A172 (cell line): ENCODE data around the gene ASIP. TPM values are rescaled to one million over a fixed set of nuclear protein-coding genes. Genes with fewer than 3 reads are reported as not detected.
"Not testable (repeated sequence)": the region's sequence is repeated elsewhere in the genome, so short reads cannot be mapped to it uniquely, and the experiment has no call there.

Experiments used
- DNase-seq: peaks from one replicate; pipeline ENCODE4 v3.0.0-alpha.2; 2015; ENCODE audit warnings: low spot score
- total RNA-seq: library from RNA; depleted of rRNA; stranded (reverse); fragments of >200 nt; shearing (Covaris generic); gene quantifications from 2 replicates; pipeline ENCODE4 v1.2.3, GENCODE V29; 2014

Gene ASIP
- total RNA-seq, 1 experiment from 2014 or later = not detected

DNA sequence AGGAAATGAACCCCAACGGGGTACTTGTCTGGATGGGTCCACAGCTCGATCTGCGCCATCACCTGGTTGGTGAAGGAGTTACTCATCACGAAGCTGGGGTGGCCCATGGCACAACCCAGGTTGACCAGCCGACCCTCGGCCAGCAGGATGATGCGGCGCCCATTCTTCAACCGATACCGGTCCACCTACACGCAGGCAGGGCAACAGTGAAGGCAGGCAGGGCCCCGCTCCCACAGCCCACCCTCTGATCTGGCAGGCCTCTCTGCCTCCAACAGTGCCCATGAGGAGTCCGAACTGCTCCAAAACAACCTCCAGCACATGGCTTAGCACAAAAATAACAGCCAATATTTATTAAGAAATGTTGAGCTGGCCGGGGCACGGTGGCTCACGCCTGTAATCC is 44.2 kb downstream of the ASIP start:
- no peak for DNase-seq

DNA sequence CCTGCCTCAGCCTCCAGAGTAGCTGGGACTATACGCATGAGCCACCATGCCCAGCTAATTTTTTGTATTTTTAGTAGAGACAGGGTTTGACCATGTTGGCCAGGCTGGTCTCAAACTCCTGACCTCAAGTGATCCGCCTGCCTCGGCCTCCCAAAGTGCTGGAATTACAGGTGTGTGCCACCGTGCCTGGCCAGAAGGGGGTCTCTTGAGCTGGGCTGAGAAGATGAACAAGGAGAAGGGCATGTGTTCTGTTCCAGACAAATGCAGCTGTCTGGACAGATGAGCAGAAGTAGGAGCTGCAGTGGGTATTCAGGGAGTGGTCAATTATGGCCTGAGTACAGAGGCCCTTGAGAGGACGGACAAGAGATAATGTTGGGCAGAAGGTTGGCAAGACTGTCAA is 46.3 kb downstream of the ASIP start:
- DNase-seq = not testable (repeated sequence)

DNA sequence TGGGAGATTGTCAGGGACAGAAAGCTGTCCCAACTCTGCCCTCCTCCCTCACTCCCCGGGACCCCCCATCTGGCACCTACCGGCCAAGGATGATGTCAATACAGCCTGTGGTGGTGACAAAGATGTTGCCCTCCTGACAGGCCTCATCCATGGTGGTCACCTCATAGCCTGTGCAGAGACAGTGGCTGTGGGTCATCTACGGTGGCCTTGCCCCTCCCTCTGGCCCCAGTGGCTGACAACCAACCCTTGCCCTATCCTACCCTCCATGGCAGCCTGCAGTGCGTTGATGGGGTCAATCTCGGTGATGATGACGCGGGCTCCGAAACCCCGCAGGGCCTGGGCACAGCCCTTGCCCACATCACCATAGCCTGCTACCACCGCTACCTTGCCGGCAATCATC is 49.2 kb downstream of the ASIP start:
- DNase-seq = no peak

DNA sequence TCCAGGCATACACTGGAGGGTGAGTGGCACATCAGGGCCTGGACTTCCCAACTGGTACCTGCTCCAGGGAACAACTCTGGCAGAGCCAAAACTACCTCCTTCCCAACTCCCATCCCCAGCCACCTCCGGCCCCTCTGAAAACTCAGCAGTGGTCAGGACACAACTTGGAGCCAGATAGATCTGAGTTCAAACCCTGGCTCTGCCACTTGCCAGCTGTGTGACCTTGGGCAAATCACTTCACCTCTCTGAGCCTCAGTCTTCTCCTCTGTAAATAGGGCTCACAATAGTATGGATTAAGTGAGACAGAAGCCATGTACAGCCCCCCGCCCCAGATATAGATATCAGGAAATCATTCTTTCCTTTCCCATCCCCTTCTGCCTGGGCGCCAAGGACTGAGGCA is 51.3 kb downstream of the ASIP start:
- DNase-seq = no peak

DNA sequence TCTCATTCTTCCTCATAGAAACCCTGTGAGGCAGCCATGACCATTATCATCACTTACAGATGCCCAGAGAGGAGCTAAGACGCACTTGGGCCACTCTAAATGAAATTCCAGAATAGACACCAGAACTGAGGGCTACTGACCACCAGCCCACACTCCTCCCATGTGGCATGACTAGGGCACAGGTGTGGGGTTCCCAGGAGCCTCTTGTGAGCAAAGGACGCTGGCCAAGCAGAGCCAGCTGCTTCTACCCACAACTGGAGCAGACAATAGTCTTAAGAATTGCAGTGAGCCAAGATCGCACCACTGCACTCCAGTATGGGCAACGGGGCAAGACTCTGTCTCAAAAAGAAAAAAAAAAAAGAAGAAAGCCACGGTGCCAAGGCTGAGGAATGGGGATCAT is 51.9 kb downstream of the ASIP start:
- no peak for DNase-seq

DNA sequence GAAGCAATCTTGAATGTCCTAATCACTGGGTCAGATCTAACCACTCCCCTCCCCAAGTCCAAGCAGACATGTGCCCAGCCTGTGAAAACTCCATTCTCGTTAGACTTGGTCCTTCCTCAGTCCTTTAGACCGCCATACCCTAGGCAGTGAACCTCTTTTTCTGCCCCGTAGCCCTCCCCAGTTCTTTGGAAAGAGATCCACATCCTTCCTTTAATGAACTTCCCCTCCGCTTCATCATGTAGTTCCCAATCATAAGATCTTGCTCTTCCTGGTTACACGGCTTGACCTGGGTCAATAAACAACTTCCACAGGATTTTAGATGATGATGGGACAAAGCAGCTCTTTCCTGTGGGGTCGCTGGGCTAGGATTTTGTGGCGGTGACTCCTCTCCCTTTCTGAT is 52.4 kb downstream of the ASIP start:
- DNase-seq = no peak

DNA sequence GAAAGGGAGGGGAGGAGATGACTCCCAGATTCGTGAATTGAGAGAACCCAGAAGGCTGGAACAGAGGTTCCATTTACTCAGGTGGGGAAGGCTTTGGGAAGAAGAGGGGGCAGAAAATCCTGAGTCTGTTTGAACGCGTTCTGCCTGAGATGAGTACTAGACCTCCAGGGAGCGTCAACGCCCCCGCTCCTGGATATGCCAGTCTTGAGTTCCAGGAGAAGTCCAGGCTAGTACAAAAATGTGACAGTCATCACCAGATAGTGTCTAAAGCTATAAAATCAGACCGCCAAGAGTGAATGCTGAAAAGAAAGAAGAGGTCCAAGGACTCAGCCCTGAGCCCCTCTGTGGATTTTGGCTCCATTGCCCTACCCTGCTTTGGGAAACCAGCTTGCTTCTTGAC is 53.3 kb downstream of the ASIP start:
- DNase-seq = no peak

DNA sequence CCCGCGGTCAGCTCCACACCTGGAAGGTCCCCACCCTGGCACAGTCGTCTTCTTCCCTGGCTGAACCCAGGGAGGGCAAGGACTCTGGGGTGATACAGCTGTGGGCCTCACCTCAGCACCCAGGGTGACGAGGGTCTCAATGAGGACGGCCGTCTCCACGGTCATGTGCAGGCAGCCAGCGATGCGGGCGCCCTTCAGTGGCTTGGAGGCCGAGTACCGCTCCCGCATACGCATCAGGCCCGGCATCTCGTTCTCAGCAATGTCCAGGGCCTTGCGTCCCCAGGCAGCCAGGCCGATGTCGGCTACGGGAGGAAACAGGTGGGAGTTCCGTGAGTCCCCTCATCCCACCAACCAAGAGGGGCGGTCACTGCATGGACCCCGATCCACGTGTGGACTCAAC is 54.1 kb downstream of the ASIP start:
- DNase-seq = no peak

DNA sequence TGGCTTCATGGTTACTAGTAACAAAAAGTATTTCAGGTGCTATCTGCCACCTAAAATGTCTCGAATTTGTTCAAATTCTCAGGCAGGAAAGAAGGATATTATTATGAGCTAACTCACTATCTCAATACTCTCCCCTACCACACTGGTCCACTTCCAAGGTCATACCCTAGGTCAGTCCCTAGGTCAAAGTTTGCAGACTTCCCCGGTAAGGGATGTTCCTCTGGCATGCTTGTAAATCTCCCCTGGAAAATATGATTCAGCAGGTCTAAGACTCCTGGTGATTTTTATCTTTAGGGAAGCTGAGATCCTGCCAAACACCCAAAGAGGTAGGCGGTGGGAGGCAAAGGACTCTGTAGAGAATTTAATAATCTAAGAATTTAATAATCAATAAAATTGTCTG is 55.2 kb downstream of the ASIP start:
- DNase-seq = no peak

DNA sequence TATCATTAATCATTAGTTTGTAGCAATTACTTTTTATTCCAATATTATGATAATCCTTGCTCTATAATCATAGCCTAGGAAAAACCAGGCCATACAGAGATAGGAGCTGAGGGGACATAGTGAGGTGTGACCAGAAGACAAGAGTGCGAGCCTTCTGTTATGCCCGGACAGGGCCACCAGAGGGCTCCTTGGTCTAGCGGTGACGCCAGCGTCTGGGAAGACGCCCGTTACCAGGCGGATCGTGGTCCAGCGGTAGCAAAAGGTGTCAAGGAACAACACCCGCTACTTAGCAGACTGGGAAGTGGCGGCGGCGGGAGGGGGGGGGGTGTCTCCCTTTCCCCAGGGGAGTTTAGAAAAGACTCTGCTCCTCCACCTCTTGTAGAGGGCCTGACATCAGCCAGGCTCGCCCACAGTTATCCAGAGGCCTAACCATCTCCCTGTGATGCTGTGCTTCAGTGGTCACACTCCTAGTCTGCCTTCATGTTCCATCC is 57.1 kb downstream of the ASIP start:
- DNase-seq = not testable (repeated sequence)

DNA sequence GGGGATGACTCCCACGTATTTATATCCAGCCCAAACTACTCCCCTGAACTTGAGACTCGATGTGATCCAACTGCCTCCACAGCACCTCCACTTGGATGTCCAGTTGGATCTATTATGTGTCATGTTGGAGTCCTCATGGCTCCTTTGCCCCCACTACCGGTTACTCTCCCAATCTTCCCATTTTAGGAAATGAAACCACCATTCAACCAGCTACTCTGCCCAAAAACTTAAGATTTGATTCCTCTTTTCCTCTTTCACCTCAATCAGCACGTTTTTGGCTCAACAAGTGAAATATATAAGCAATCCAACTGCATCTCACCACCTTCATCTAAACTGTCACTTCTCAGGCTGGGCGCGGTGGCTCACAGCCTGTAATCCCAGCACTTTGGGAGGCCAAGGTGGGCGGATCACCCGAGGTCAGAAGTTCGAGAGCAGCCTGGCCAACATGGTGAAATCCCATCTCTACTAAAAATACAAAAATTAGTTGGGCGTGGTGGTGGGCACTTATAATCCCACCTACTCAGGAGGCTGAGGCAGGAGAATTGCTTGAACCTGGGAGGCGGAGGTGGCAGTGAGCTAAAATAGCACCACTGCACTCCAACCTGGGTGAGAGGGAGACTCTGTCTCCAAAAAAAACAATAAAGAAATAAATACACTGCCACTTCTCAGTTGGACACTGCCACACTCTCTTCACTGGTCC is 58.5 kb downstream of the ASIP start:
- no peak for DNase-seq

DNA sequence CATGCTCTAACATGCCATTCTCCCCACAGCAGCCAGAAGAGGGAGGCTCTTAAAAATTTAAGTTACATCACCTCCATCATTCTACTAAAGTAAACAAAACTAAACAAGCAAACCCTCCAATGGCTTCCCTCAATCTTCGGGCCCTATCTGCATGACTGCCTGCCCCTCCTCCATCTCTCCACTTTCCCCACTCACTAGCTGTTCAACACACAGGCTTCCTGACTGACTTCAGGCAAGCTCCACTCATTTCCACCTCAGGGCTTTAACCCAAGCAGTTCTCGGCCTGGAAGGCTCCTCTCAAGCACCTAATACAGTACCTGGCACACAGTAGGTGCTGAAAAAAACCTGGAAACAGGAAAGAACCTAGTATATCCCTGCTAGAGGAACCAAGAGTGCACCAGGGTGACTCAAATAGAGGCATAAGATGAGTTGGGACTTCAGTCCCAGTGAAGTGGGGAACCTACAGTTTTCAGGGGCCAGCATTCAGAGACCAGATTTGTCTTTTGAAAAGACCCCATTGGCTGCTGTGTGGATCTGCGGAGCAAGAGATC is 59.1 kb downstream of the ASIP start:
- DNase-seq = no peak

DNA sequence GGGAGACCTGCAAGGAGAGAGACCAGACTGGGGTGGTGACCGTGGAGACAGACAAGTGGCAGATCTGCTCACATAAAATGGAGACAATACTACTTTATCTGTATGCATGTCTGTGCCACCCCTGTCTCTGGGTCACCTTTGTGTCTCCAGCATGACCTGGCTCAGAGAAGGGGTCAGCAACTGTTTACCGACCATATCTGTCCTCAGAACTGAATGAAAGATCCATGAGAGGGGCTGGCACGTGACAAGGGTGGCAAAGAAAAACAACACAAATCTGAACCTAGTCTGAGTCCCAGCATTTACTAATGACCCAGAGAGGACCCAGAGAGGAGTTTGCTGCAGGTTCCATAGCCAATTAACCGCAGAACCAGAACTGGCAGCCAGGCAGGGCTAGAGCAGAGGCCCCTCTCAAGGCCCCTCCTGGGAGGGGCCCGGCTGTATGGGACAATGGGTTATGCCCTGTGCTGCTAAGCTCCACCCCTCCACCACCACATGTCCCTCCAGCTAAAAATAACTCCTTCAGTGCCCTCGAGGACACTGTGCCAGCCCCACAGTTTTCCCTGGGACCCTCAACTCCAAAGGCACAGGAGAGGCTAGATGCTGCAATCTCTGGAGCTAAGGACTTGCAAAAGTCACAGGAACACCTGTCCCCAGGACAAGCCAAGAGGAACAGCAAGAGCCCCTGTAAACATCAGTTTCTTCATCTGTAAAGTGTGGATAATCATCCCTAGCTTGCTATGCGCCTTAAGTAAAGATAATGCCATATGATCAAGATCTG is 59.8 kb downstream of the ASIP start:
- DNase-seq = no peak

DNA sequence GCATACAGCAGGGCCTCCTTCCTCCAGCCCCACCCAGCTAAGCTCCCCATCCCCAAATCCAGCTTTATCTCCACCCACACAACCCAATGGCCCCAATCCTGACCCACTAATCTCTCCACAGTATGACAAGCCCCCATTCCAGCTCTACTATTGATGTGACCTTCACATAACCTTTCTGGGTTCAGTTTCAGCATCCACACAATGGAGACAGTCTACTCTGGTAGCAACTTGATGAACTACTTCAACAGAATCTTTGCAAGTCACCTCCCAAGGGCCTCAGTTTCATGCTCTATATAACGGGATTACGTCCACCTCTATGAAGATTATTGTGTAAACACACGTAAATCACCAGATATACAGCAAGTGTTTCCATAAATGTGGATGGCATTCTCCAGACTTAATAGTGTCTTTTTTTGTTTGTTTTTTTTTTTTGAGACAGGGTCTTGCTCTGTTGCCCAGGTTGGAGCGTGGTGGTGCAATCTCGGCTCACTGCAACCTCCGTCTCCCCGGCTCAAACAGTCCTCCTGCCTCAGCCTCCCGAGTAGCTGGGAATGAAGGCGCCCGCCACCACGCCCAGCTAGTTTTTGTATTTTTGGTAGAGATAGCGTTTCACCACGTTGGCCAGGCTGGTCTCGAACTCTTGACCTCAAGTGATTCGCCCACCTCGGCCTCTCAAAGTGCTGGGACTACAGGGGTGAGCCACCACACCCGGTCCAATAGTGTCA is 60.5 kb downstream of the ASIP start:
- DNase-seq = no peak

DNA sequence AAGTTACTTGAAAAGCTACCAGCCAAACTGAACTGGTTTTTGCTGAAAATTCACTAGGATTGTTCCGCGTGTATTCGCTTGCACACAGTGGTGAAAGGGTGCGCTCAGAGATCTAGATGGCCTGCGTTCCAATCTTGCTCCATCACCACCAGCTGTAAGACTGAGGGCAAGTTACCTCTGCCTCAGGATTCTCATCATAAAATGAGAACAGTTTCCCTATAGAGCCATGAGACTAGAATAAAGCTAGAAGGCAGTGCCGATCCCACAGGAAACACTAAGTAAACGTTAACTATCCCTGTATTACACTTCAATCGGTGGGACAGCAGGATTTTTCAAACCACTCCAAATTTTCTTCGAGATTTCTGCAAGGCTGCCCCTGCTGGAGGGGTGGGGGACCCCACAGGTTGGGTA is 61.1 kb downstream of the ASIP start:
- DNase-seq = no peak

DNA sequence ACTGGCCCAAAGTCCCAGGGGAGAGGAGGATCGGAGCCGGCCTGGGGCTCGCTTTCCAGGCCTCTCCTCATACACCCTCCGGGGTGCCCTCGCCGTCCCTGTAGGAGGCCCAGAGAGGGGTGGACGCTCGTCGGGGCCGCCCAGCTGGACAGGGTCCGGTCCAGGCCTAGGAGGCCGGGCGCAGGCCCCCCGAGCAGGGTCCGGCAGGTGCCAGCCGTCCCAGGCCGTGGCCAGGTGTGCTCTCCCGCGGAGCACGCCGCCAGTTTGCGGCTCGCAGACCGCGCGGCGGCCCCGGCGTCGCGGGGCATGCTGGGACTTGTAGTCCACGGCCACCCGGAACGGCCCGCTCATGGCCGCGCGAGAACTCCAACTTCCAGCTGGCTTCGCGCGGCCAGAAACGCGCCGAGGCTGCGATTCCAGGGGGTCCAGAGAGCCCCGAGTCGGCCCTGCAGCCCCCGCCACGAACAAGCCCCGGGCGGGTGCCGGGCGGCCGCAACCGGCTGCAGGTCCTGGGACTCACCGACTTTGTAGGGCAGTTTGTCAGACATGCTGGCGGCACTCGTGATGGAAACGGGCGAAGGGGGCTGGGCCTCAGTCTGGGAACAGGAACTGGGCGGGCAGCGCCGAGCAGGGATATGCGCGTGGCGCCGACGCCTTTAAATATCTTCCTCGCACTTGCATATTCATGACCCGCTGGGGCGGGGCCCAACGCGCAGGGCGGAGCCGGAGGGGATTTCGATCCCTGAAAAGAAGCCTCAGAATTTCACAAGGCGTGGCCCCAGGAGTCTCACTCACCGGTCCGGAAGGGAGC is 61.7 kb downstream of the ASIP start, which contains the start of gene AHCY:
AHCY (minus strand) TSS at position 633 of the 811 bp plus-strand sequence; CDS start at position 548, 85 bp downstream.
- DNase-seq = peak; percentile 97

DNA sequence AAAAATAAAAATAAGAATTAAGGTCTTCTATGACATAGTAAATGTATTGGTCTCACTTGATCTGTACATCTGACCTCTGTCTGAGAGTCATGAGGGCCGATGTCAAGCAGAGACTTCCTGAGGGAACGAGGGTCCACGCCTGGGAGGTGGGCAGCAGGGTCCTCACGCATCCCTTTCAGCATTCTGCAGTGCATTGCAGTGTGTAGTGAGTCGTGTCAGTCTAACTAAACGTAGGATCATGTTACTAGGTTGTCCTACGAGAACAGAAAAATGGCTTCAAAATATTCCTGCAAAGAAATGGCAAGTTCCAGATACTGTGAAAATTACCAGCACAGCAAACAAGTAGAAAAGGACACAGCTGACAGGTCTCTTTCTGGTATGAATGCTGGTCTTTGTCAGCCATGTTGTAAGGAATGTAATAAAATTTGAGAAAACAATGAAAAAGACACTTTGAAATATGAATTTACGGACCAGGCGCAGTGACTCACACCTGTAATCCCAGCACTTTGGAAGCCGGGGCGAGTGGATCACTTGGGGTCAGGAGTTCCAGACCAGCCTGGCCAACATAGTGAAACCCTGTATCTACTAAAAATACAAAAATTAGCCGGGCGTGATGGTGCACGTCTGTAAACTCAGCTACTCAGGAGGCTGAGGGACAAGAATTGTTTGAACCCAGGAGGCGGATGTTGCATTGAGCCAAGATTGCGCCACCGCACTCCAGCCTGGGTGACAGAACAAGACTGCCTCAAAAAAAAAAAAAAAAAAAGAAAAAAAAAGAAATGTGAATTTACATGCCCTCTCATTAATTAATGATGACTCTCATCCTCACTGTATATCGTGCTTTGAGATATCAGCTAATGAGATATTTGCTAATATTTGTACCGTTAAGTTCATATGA is 64.4 kb downstream of the ASIP start:
- no peak for DNase-seq

DNA sequence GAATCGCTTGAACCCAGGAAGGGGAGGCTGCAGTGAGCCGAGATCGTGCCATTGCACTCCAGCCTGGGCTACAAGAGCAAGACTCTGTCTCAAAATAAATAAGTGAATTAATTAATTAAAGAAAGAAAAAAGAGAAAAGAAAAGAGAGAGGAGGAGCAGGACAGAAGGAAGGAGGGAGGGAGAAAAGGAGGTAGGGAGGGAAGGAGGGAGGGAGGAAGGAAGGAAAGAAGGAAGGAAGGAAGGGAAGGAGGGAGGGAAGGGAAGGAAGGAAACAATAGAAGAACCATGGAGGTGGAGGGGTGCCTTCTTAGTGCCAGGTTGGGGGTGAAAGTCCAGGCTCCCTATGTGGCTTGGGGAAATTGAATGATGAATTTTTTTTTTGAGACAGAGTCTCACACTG is 68.5 kb downstream of the ASIP start:
- DNase-seq = no peak

DNA sequence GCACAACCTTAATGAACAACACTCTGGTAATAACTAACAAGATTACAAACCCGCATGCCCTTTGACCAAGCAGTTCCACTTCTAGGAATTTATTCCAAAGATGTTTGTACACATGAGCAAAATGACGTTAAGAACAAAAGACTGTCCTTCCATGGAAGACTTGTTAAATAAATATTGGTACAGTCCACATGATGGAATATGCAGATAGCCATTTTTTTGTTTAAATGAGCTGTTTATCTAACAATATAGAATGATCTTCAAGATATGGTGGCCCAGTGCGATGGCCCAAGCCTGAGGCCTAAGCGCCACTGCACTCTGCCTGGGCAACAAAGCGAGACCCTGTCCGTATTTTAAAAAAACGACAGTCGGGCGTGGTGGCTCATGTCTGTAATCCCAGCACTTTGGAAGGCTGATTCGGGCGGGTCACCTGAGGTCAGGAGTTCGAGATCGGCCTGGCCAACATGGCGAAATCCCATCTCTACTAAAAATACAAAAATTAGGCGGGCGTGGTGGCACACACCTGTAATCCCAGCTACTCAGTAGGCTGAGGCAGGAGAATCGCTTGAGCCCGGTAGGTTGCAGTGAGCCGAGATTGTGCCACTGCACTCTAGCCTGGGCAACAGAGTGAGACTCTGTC is 69.4 kb downstream of the ASIP start:
- DNase-seq = no peak
